Occipital lobe (tissue), 2 donors: ENCODE measurements around the gene UBA1. TPM values are rescaled to one million over a fixed set of nuclear protein-coding genes. Genes with fewer than 3 reads are reported as not detected.

Experiments used
- DNase-seq: peaks from one replicate; lab custom pipeline; 2025; lab: John Stamatoyannopoulos, UW
- total RNA-seq: library from RNA; depleted of rRNA; stranded (reverse); fragments of >200 nt; gene quantifications from one replicate; pipeline ENCODE4 v1.2.3, GENCODE V29; 2014

UBA1 gene
- total RNA-seq, 1 donor from 2014 or later = 127 TPM

GRCh38 chrX:47169726-47170515 is 23.7 kb upstream of the UBA1 start:
- no peak for DNase-seq

GRCh38 chrX:47170861-47171692 is 22.6 kb upstream of the UBA1 start:
- no peak for DNase-seq

- DNase-seq = no peak
Measured at GRCh38 chrX:47171996-47172395, 21.6 kb upstream of the UBA1 start.

GRCh38 chrX:47172549-47172948 is 21.1 kb upstream of the UBA1 start:
- no peak for DNase-seq

- no peak for DNase-seq
Measured at GRCh38 chrX:47172971-47173792, 20.4 kb upstream of the UBA1 start.

- DNase-seq = no peak
Measured at GRCh38 chrX:47174376-47174775, 19.3 kb upstream of the UBA1 start.

- no peak for DNase-seq
Measured at GRCh38 chrX:47174846-47175587, 18.6 kb upstream of the UBA1 start.

GRCh38 chrX:47175588-47175980 is 18.0 kb upstream of the UBA1 start:
- no peak for DNase-seq

- DNase-seq = no peak
Measured at GRCh38 chrX:47176101-47176740, 17.4 kb upstream of the UBA1 start.

- no peak for DNase-seq
Measured at GRCh38 chrX:47177079-47177478, 16.6 kb upstream of the UBA1 start.

- no peak for DNase-seq
Measured at GRCh38 chrX:47178337-47178736, 15.3 kb upstream of the UBA1 start.

- DNase-seq = peak; percentile 13
Measured at GRCh38 chrX:47179221-47179927, 14.3 kb upstream of the UBA1 start.

- no peak for DNase-seq
Measured at GRCh38 chrX:47179928-47180255, 13.7 kb upstream of the UBA1 start.

- DNase-seq = no peak
Measured at GRCh38 chrX:47180346-47180745, 13.3 kb upstream of the UBA1 start.

GRCh38 chrX:47181301-47181700 is 12.3 kb upstream of the UBA1 start:
- no peak for DNase-seq

GRCh38 chrX:47182106-47182700 is 11.4 kb upstream of the UBA1 start:
- no peak for DNase-seq

- no peak for DNase-seq
Measured at GRCh38 chrX:47184486-47184885, 9.1 kb upstream of the UBA1 start.

- DNase-seq = no peak
Measured at GRCh38 chrX:47185241-47185640, 8.4 kb upstream of the UBA1 start.

GRCh38 chrX:47186096-47186740 is 7.4 kb upstream of the UBA1 start:
- no peak for DNase-seq
